Activated CD4-positive, alpha-beta T cell treated with anti-CD3 and anti-CD28 coated beads, Interleukin-10, Interleukin-2, amounts not matched to agents 100 ng/mL and 50 ng/mL, durations not matched to agents 16 hours and 8 hours (primary cell): ENCODE measurements around the gene GRK4.
"Not testable (repeated sequence)": the region's sequence is repeated elsewhere in the genome, so short reads cannot be mapped to it uniquely, and the experiment has no call there.

Source experiments
- DNase-seq: peaks from one replicate; pipeline ENCODE4 v3.0.0-alpha.2; 2020

GRK4 gene

DNA sequence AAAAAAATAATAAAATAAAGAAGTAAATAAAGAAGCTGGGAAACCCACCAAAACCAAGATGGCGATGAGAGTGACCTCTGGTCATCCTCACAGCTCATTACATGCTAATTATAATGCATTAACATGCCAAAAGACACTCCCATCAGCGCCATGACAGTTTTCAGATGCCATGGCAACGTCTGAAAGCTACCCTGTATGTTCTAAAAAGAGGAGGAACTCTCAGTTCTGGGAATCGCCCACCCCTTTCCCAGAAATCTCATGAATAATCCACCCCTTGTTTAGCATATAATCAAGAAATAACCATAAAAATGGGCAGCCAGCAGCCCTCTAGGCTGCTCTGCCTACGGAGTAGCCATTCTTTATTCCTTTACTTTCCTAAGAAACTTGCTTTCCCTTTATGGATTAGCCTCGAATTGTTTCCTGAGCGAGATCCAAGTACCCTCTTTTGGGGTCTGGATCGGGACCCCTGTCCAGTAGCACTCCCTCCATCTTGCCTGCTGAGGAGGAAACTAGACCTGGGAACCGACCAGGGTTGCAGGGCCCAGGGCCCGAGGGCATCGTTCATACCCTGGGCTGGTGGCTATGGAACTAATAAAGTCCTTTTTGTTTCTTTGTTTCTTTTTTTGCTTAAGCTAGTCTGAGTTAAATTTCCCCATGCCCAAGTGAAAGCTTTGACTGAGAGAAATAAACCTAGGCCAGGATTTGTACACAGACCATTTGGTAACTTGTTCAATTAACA lies 80.1 kb downstream of the GRK4 start:
- no peak for DNase-seq

DNA sequence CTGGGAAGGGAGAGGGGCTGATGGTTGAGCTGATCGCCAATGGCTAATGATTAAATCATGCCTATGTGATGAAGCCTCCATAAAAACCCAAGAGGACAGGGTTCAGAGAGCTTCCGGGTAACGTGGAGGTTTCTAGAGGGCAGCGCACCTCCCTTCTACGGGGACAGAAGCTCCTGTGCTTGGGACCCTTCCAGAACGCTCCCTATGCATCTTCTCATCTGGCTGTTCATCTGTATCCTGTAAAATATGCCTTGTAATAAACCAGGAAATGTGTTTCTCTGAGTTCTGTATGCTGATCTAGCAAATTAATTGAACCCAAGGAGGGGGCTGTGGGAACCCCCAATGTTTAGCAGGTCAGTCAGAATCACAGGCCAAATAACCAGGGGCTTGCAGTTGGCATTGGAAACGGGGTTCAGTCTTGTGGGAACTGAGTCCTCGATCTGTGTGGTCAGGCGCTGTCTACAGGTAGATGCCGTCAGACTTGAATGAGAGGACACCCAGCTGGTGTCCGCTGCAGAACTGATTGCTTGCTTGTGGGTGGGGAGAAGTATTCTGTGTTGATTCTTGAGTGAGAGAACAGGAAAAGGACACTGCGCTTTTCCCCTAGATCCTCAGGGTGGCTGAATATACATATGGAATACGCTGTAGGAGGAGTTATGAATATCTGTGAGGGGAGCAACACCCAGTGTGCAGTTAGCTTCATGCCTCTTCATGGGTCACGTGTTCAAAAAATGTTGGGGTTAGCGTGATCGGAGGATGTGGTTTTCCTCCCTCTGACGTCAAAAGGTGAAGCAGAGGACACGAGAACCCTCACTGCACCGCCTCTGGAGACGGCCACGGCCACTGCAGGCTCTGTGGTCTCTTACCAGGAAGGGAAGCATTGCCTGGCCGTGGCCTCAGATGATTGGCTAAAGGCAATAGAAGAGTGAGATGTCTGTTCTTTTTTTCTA lies 81.8 kb downstream of the GRK4 start:
- DNase-seq = peak; percentile 65

DNA sequence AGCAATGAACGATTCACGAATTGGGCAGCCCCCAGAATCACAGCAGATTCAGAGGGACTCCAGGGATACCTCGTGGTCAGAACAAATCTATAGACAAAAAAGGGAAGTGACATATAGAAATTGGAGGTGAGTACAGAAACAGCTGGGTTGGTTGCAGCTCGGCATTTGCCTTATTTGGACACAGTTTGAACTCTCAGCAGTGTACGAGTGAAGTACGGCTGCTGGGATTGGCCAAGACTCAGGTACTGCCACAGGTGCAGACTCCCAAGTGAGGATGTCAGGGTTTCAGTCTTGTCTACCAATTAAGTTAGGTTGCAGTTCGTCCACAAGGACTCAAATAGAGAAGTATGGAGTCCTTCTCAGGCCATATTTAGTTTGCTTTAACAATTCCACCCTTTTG lies 82.8 kb downstream of the GRK4 start:
- DNase-seq = no peak

DNA sequence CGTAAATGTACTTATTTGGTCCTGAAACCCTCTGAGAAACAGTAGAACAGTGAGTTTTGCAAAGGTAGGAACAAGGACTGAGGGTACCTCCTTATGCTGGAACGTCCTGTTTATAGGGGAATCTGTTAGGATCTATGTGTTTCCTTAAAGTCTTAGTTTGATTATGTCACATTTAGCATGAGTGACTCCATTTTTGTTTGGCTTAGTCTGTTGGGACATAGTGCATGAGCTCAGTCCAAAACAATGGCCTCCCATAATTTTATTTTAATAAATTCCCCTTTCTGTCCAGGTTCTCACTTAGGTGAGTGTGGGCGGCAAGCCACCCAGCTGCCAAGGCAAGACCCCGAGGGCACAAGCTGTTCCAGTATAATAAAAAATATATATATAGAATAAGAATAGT lies 83.3 kb downstream of the GRK4 start:
- no peak for DNase-seq

DNA sequence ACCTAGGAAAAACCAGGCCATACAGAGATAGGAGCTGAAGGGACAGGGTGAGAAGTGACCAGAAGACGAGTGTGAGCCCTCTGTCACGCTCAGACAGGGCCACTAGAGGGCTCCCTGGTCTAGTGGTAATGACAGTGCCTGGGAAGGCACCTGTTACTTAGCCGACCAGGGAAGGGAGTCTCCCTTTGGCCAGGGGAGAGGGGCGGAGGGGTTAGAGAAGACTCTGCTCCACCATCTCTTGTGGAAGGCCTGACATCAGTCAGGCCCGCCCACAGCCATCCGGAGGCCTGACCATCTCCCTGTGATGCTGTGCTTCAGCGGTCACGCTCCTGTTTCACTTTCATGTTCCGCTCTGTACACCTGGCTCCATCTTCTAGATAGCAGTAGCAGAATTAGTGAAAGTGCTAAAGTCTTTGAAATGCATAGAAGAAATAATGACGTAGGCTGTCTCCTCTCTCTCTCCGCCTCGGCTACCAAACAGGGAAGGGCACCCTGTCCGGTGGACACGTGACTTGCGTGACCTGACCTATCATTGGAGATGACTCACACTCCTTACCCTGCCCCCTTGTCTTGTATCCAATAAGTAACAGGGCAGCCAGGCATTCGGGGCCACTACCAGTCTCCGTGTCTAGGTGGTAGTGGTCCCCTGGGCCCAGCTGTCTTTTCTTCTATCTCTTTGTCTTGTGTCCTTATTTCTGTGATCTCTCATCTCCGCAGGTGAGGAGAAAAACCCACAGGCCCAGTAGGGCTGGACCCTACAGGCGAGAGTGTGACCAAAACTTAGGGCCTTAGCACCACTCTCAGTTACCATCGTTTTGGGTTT lies 84.3 kb downstream of the GRK4 start:
- DNase-seq = peak; percentile 85

DNA sequence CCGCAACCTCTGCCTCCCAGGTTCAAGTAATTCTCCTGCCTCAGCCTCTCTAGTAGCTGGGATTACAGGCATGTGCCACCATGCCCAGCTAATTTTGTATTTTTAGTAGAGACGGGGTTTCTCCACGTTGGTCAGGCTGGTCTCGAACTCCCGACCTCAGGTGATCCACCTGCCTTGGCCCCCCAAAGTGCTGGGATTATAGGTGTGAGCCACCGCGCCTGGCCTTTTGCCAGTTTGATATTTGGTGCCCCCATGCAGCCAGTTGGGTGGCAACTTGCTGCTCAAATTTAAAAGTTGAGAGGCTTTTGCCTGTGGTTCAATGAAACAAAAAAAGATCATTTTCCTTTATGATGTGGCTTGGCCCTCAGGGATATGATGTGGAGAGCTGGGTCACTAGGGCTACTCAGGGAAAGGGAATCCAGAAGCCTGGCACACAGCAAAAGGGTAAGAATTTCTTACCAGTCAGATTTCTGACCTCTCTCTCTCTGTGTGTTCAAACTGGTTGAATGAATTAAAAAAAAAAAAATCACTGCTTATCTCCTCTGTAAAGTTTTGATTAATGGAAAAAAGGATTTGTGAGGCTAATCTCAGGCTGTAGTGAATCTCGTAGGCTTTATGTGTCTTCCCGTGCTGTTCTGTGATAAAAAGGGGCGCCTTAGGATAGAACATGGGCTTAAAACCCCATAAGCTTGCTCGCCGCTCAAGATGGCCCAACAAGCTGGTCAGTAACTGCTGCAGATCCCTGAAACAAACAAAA lies 87.9 kb downstream of the GRK4 start:
- not testable (repeated sequence) for DNase-seq

DNA sequence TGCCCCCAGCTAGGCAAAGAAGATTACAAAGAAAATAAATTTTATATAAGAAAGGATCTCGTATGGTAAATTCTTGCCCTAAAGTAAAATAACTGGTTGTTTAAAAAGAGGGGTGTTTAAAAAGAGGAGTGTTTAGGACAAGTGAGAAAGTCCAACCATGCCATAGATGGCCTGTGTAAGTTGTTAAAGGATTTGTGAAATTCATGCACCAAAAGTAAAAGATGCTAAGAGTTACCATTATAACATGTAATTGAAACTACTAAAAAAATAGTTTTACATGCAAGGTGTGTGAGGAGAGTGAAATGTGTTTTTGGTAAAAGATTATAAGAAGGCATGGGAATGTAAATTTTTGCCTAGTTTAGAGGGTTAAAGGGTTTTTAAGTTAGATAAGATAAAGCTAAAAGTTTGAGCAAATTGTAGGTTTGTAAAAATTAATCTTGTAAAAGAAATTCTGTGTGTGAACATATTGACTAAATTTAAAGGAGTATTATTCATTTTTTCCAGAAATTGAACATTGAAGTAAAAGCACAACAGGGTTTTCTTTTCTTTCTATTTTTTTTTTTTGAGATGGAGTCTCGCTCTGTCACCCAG lies 90.9 kb downstream of the GRK4 start:
- no peak for DNase-seq

DNA sequence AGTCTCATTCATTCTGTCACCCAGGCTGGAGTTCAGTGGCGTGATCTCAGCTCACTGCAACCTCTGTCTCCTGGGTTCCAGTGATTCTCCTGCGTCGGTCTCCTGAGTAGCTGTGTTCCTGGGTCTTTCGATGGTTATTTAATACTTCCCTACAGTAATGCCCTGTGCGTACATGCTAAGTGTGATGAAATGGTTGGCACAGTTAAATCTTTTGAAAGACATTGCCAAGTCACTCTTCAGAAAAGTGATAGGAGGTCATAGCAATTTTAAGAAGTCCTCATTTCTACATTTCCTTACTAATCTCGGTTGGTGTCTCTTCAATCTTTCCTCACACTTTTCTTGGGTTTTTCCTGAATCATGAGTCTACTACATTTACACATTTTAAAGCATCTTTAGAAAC lies 96.6 kb downstream of the GRK4 start:
- no peak for DNase-seq

DNA sequence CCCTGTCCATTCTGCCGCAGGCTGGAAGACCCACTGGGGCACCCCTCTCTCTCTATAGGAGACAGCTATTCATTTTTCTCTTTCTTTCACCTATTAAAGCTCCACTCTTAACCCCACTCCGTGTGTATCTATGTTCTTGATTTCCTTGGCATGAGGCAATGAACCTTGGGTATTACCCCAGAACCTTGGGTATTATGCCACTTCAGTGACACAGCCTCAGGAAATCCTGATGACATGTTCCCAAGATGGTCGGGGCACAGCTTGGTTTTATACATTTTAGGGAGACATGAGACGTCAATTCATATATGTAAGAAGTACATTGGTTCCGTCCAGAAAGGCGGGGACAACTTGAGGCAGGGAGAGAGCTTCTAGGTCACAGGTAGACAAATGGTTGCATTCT lies 97.6 kb downstream of the GRK4 start:
- no peak for DNase-seq

DNA sequence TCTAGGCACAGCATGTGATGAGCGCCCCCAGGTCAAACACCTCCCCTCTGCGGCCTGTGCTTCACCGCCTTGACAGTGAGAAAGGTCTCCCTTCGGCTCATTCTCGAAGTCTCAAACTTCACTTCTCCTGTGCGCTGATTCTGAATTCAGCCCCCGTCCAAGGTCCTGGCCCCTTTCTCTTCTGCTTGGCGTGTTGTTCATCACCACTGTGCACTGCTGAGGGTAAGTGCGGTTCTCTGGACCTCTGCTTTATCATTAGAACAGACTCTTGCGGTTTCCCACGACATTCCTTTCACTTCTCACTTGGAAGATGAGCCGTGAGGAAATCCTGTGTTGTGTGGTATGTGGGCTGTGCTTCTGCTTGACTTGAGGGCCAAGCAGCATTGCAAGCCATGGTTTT lies 99.1 kb downstream of the GRK4 start:
- no peak for DNase-seq

DNA sequence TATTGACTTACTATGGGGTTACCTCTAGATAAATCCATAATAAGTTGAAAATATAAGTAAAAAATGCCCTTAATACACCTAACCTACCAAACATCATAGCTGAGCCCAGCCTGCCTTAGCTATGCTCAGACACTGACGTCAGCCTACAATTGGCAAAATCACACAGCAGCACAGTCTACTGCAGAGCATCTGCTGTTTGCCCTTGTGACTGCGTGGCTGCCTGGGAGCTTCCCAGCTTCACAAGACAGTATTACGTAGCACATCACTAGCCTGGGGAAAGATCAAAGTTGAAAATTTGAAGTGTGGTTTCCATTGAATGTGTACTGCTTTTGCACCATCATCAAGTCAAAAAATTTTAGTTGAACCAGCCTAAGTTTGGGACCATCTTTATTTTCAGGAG lies 102.2 kb downstream of the GRK4 start:
- DNase-seq = no peak

DNA sequence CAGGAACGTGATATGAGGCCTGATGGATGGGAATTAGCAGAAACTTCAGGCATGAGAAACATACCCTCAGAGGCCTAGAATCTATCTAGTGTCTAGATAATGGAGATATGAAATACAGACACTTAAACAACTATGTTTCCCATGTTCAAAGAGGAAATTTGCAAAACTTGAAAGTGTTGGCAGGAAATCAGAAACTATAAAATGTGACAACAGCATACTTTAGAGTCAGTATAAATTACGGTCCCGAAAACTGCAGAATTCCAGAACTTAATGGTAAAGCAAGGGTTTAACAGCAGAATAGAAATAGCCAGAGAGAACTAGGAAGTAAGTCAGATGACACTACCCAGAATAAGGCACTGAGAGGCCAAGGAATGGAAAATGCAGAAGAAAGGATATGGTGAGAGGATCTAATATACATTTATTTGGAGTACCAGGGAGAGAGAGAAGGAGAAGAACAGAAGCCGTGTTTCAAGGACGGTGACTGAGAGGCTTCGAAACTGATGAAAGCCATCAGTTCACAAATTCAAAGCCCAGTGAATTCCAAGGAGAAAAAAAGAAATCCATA lies 103.5 kb downstream of the GRK4 start:
- no peak for DNase-seq

DNA sequence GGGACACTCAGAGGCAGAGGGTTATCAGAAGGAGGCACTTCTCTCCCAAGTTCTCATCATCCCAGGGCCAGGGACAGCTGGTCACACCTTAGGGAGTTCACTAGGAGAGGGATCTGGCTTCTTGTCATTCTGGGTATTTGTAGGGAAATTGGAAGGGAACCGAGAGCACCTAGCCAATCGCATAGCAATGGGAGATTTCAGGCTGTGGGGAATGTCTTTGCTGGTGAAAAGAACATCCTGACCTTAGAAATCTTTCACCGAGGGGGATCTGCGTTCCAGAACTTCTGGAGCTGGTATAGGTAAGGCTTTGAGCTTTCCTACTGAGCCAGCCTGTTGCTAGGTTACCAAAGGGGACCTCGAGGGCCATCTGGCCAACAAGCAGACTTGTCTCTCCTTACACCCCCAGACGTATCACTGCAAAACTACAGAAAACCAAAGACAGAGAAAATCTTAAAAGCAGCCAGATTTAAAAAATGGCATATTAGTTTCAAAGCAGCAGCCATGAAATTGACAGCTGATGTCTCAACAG lies 104.2 kb downstream of the GRK4 start:
- DNase-seq = no peak

DNA sequence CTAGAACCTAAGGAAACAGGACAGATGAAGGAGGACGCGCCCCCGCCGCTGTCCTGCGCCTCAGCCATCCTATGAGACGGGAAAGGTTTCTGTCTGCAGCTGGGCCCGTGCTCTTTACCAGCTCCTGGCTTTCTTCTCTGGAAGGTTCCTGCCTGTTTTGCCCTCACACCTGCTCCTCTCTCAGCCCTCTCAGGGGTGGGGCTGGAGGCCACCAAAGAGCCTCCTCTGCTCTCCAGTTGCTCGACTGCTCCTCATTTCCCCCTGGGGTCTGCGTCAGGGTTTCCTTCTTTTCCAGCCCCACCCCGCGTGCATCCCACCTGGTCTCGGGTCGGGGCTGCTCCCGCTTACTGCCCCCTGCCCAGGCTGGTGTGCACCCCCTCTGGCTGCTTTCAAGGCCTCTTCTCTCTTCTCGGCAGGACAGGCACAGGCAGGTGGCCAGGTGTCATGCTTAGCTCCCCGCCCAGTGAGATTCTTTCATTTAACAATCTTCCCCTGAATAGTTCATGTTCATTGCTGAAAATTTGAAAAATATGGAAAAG lies 106.4 kb downstream of the GRK4 start:
- no peak for DNase-seq

DNA sequence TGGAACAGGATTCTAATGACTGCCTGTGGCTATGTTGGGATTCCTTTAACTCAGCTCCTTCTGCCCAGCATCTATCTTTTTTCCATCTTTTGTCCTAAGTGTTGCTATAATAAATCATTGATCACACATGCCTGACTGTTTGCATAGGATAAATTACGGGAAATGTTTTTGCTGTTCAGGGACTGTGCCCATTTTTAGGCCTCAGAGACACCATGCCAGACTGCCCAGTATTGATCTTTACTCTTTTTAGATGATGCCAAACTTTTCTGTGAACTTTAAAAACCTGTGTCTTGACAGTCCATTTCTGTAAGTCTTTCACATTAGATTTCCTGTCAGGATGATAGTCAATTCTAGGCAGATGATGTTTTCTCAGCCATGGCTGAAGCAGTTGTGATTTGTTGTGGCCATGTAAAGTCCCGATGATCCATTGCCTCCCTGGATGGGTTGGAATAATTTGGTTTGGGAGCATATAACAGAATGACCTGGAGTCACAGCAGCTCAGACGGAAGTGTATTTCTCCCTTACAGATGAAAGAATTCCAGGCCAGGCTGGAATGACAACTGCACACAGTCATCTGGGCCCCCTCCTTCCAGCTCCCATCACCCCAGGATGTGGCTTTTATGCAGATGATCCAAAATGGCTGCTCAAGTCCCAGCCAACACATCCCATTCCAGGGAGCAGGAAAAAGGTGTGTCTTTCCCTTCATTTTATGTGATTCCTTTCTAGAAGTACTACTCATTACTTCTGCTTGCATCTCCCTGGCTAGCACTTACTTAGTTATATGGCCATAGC lies 107.5 kb downstream of the GRK4 start:
- no peak for DNase-seq

DNA sequence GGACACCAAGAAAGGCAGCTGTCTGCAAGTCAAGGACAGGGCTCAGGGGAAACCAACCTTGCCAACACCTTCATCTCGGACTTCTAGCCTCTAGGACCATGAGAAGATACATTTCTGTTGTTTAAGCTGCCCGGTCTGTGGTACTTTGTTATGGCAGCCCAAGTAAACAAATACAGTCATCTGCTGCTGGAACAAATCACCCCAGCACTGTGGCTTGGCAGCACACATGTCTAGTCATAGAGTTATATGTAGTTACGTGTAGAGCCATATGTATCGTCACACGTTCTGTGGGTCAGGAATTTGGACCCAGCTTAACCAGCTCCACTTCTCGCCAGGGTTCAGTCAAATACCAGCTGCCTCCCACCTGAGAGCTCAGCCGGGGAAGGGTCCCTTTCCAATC lies 108.4 kb downstream of the GRK4 start:
- no peak for DNase-seq

DNA sequence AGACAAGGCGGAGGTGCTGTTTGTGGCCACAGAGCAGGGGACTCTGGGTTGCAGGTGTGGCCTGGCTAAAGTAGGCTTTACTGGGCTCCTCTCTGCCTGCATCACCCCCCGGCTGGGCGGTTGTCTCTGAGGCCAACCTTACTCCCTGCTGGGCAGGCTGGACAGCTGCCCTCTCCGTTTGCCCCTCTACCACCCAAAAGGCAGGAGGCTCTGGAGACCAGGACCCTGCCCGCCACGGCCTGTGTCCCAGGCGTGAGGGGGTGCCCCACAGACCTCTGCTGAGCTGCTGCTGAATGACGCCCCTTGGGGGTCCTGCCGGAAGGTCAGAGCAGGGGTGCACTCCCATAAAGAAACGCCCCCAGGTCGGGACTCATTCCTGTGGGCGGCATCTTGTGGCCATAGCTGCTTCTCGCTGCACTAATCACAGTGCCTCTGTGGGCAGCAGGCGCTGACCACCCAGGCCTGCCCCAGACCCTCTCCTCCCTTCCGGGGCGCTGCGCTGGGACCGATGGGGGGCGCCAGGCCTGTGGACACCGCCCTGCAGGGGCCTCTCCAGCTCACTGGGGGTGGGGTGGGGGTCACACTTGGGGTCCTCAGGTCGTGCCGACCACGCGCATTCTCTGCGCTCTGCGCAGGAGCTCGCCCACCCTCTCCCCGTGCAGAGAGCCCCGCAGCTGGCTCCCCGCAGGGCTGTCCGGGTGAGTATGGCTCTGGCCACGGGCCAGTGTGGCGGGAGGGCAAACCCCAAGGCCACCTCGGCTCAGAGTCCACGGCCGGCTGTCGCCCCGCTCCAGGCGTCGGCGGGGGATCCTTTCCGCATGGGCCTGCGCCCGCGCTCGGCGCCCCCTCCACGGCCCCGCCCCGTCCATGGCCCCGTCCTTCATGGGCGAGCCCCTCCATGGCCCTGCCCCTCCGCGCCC lies 110.0 kb downstream of the GRK4 start:
- no peak for DNase-seq

DNA sequence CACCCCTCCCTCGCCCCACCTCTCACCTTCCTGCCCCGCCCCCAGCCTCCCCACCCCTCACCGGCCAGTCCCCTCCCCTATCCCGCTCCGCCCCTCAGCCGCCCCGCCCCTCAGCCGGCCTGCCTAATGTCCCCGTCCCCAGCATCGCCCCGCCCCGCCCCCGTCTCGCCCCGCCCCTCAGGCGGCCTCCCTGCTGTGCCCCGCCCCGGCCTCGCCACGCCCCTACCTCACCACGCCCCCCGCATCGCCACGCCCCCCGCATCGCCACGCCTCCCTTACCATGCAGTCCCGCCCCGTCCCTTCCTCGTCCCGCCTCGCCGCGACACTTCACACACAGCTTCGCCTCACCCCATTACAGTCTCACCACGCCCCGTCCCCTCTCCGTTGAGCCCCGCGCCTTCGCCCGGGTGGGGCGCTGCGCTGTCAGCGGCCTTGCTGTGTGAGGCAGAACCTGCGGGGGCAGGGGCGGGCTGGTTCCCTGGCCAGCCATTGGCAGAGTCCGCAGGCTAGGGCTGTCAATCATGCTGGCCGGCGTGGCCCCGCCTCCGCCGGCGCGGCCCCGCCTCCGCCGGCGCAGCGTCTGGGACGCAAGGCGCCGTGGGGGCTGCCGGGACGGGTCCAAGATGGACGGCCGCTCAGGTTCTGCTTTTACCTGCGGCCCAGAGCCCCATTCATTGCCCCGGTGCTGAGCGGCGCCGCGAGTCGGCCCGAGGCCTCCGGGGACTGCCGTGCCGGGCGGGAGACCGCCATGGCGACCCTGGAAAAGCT lies 110.9 kb downstream of the GRK4 start, which contains the start of the genes HTT and HTT-AS:
HTT (plus strand) TSS at position 604 of the 768 bp plus-strand sequence; CDS start at position 749, 145 bp downstream.
HTT-AS (minus strand) TSS at position 461 of the 768 bp plus-strand sequence.
- peak; percentile 97 for DNase-seq
